ENCODE results near the gene CAMK2A.

CAMK2A gene

GRCh38 chr5:150299571-150300327 lies 10.2 kb upstream of the CAMK2A start:
- Histone ChIP-seq H3K9me3 (ENCODE audit: control insufficient read depth, insufficient read depth, low read length) (no peaks in the 10 kb centered on the region), H3F3A (ENCODE audit: control insufficient read depth, insufficient read depth) (no peaks in the 10 kb centered on the region), H3K27ac (ENCODE audit: low read depth, low read length) (no peak overlapping the region), H3K27me3 (ENCODE audit: control insufficient read depth, low read length) (peaks cover 17% of the 10 kb centered on the region; the same call in 1 of the 2 replicates), H3K4me1 (ENCODE audit: control insufficient read depth, low read length) (no peaks in the 10 kb centered on the region), H3K36me3 (ENCODE audit: control insufficient read depth, low read length) (no peaks in the 10 kb centered on the region), H3K9me2 (replicated peaks; ENCODE audit: control insufficient read depth, low read length) (no peaks in the 10 kb centered on the region), H3K4me3 (ENCODE audit: low read length) (no peak overlapping the region), H4K20me1 (ENCODE audit: control insufficient read depth, insufficient read depth, low read depth, low read length) (no peaks in the 10 kb centered on the region), H3K4me2 (ENCODE audit: low read length) (no peak overlapping the region), H3K79me2 (ENCODE audit: control insufficient read depth, low read length) (no peaks in the 10 kb centered on the region)
- TF ChIP-seq CTCF (IDR thresholded peaks at IDR 0.05; ENCODE audit: low read depth, low read length, poor library complexity, severe bottlenecking) (no peak), EZH2phosphoT487 (IDR thresholded peaks at IDR 0.05; ENCODE audit: borderline replicate concordance, low read length) (no peak)

DNA sequence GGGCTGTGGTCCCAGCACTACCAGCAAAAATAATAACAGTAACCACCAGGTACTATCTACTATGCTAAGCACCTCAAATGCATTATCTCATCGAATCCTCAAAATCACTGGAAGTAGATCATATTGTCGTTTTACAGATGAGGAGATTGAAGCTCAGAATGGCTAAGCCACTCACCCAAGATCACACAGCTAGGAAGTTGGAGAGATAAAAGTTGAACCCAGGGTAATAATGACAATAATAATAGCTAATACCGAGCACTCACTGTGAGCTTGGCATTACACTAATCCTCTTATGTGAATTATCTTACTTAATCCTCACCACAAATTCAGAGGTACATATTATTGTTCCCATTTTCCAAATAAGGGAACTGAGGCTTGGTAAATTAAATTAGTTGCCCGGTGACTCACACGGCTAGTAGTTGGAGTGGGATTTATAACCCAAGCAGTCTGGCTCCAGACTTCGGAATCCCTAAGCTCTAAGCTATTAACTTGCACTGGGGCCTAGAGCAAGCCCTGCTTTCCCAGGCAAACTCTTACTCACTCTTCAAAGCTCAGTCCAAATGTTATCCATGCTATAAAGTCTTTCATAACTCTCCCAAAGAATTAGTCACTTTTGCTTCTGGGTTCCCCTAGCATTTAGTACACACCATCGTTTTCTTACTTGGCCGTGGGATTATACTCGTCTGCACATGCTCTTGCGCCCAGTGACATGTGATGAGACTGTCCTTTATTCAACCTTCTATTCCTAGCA lies 9.3 kb upstream of the CAMK2A start:
- H3F3A ChIP-seq (ENCODE audit: control insufficient read depth, insufficient read depth) = no peaks in the 10 kb centered on the region
- no peaks in the 10 kb centered on the region for H3K79me2 ChIP-seq (ENCODE audit: control insufficient read depth, low read length)
- no peak overlapping the region for H3K4me3 ChIP-seq (ENCODE audit: low read length)
- no peak overlapping the region for H3K4me2 ChIP-seq (ENCODE audit: low read length)
- H3K36me3 ChIP-seq (ENCODE audit: control insufficient read depth, low read length) = no peaks in the 10 kb centered on the region
- no peak overlapping the region for H3K27ac ChIP-seq (ENCODE audit: low read depth, low read length)
- H3K4me1 ChIP-seq (ENCODE audit: control insufficient read depth, low read length) = no peaks in the 10 kb centered on the region
- TF ChIP-seq CTCF (IDR thresholded peaks at IDR 0.05; ENCODE audit: low read depth, low read length, poor library complexity, severe bottlenecking) (no peak), EZH2phosphoT487 (IDR thresholded peaks at IDR 0.05; ENCODE audit: borderline replicate concordance, low read length) (no peak)
- peaks cover 12% of the 10 kb centered on the region; the same call in 1 of the 2 replicates for H3K27me3 ChIP-seq (ENCODE audit: control insufficient read depth, low read length)
- H4K20me1 ChIP-seq (ENCODE audit: control insufficient read depth, insufficient read depth, low read depth, low read length) = no peaks in the 10 kb centered on the region
- no peaks in the 10 kb centered on the region for H3K9me2 ChIP-seq (replicated peaks; ENCODE audit: control insufficient read depth, low read length)
- H3K9me3 ChIP-seq (ENCODE audit: control insufficient read depth, insufficient read depth, low read length) = no peaks in the 10 kb centered on the region

DNA sequence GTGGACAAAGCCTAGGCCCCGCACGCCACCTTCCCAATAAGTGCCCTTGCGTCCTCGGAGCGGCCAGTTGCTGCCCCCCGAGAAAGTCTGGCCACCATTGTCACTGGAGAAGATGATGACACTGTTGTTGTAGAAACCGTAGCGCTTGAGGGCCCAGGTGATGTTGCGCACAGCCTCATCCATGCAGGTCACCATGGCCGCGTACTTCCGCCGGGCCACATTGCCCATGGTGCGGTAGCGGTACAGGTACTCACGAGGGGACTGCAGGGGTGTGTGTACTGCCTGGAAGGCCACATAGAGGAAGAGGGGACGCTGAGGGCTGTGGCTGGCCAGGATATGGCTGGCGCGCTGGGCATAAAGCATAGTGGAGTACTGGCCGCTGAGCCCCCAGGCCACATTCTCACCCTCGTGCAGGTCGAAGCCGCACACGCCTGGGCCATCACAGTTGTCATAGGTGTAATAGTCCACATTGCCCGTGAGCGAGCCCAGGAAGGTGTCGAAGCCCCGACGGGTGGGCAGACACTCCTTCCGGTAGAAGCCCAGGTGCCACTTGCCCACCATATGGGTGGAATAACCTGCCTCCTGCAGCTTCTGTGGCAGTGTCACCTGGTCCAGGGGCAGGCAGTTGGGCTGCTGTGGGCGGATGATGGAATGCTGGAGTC lies 8.5 kb upstream of the CAMK2A start:
- H3K79me2 ChIP-seq (ENCODE audit: control insufficient read depth, low read length) = no peaks in the 10 kb centered on the region
- H3K9me3 ChIP-seq (ENCODE audit: control insufficient read depth, insufficient read depth, low read length) = no peaks in the 10 kb centered on the region
- TF ChIP-seq EZH2phosphoT487 (IDR thresholded peaks at IDR 0.05; ENCODE audit: borderline replicate concordance, low read length) = no peak
- no peak overlapping the region for H3K4me2 ChIP-seq (ENCODE audit: low read length)
- H3F3A ChIP-seq (ENCODE audit: control insufficient read depth, insufficient read depth) = no peaks in the 10 kb centered on the region
- H3K9me2 ChIP-seq (replicated peaks; ENCODE audit: control insufficient read depth, low read length) = no peaks in the 10 kb centered on the region
- no peaks in the 10 kb centered on the region for H4K20me1 ChIP-seq (ENCODE audit: control insufficient read depth, insufficient read depth, low read depth, low read length)
- H3K4me1 ChIP-seq (ENCODE audit: control insufficient read depth, low read length) = no peaks in the 10 kb centered on the region
- no peaks in the 10 kb centered on the region for H3K36me3 ChIP-seq (ENCODE audit: control insufficient read depth, low read length)
- H3K4me3 ChIP-seq (ENCODE audit: low read length) = no peak overlapping the region
- H3K27ac ChIP-seq (ENCODE audit: low read depth, low read length) = no peak overlapping the region
- H3K27me3 ChIP-seq (ENCODE audit: control insufficient read depth, low read length) = peaks cover 4% of the 10 kb centered on the region; the same call in 1 of the 2 replicates
